OCI-LY3 (cell line): ENCODE results near the gene MED22.
"Not testable (repeated sequence)": the region's sequence is repeated elsewhere in the genome, so short reads cannot be mapped to it uniquely, and the experiment has no call there.

ENCODE experiments used
- H2AFZ ChIP-seq: fragments of 200-600, 300-600 bp; shearing (Covaris generic); 2 replicates; pipeline ENCODE4 v1.6.0; 2014; ENCODE audit warnings: antibody characterized with exemption, low read depth, low read length
- H3K27ac ChIP-seq: fragments of 200-600, 300-600 bp; sonication (generic); 2 replicates; pipeline ENCODE4 v1.5.1; 2014; ENCODE audit warnings: mild to moderate bottlenecking, low read length, moderate library complexity, mixed read lengths
- H3K27me3 ChIP-seq: fragments of 200-600, 300-600 bp; sonication (generic); 2 replicates; pipeline ENCODE4 v1.6.1; 2014; ENCODE audit warnings: low read depth, low read length, mixed read lengths
- H3K36me3 ChIP-seq: fragments of 200-600, 300-600 bp; sonication (generic); replicated peaks from 2 replicates; pipeline ENCODE3; 2014; ENCODE audit warnings: low read depth, low read length, mixed read lengths
- H3K4me1 ChIP-seq: fragments of 300-600, 200-600 bp; sonication (generic); 2 replicates; pipeline ENCODE4 v1.6.1; 2014; ENCODE audit warnings: low read length, mixed read lengths
- H3K4me2 ChIP-seq: fragments of 200-600, 300-600 bp; sonication (generic); 2 replicates; pipeline ENCODE4 v1.6.1; 2014; ENCODE audit warnings: low read length, mixed read lengths
- H3K4me3 ChIP-seq: fragments of 300-600, 200-600 bp; sonication (generic); 2 replicates; pipeline ENCODE4 v1.5.1; 2014; ENCODE audit warnings: antibody characterized with exemption, mild to moderate bottlenecking, low read length, moderate library complexity
- H3K79me2 ChIP-seq: fragments of 300-600, 200-600 bp; shearing (Covaris generic); 2 replicates; pipeline ENCODE4 v1.6.1; 2014; ENCODE audit warnings: mild to moderate bottlenecking, low read length, mixed read lengths
- H3K9ac ChIP-seq: fragments of 300-600, 200-600 bp; shearing (Covaris generic); 2 replicates; pipeline ENCODE4 v1.6.0; 2014; ENCODE audit warnings: mild to moderate bottlenecking, low read length, moderate library complexity
- H3K9me3 ChIP-seq: fragments of 200-600, 300-600 bp; shearing (Covaris generic); 2 replicates; pipeline ENCODE4 v1.6.1; 2014; ENCODE audit warnings: low read length, mixed read lengths; ENCODE audit not compliant: insufficient read depth
- H4K20me1 ChIP-seq: fragments of 200-600, 300-600 bp; sonication (generic); 2 replicates; pipeline ENCODE4 v1.6.1; 2016; ENCODE audit warnings: low read length, mixed read lengths; ENCODE audit not compliant: insufficient read depth
- CTCF ChIP-seq: fragments of 200-600, 300-600 bp; sonication (generic); IDR thresholded peaks from 2 replicates; pipeline ENCODE4 v1.5.1; 2014; ENCODE audit warnings: antibody characterized with exemption, low read length, low read depth
- EZH2phosphoT487 ChIP-seq: fragments of 200-600 bp; shearing (Covaris generic); IDR thresholded peaks from 2 replicates; pipeline ENCODE4 v1.6.1; 2018; ENCODE audit warnings: antibody characterized with exemption, mixed run types, low read depth

Gene MED22

GRCh38 chr9:133329306-133330156 is 18.4 kb downstream of the MED22 start:
- H4K20me1 ChIP-seq, H3K27me3 ChIP-seq, H3K9ac ChIP-seq, H3K4me1 ChIP-seq, H3K27ac ChIP-seq, H3K9me3 ChIP-seq, H3K4me3 ChIP-seq, H2AFZ ChIP-seq, H3K4me2 ChIP-seq: not testable (repeated sequence)
- Histone ChIP-seq H3K79me2 (peaks cover 15% of the 10 kb centered on the region), H3K36me3 (peaks cover 47% of the 10 kb centered on the region)
- peak; percentile 42 for TF ChIP-seq CTCF

GRCh38 chr9:133327834-133328484 is 20.0 kb downstream of the MED22 start:
- no peaks in the 10 kb centered on the region for H3K9me3 ChIP-seq
- TF ChIP-seq EZH2phosphoT487 (no peak), CTCF (no peak)
- H3K9ac ChIP-seq: no peak overlapping the region
- H3K79me2 ChIP-seq: peaks cover 2% of the 10 kb centered on the region; the same call in 1 of the 2 replicates
- H3K27me3 ChIP-seq: no peaks in the 10 kb centered on the region
- H3K4me2 ChIP-seq: no peak overlapping the region
- peaks cover 6% of the 10 kb centered on the region; the same call in 1 of the 2 replicates for H4K20me1 ChIP-seq
- H3K4me1 ChIP-seq: no peaks in the 10 kb centered on the region
- no peak overlapping the region for H2AFZ ChIP-seq
- no peak overlapping the region for H3K27ac ChIP-seq
- no peak overlapping the region for H3K4me3 ChIP-seq
- peaks cover 33% of the 10 kb centered on the region for H3K36me3 ChIP-seq

- H3K27me3 ChIP-seq, H3K27ac ChIP-seq, H3K4me1 ChIP-seq, H3K9ac ChIP-seq, H3K4me2 ChIP-seq, H3K4me3 ChIP-seq, H4K20me1 ChIP-seq, H3K79me2 ChIP-seq, H2AFZ ChIP-seq, H3K9me3 ChIP-seq: not testable (repeated sequence)
- peaks cover 23% of the 10 kb centered on the region for H3K36me3 ChIP-seq
Observed at GRCh38 chr9:133327021-133327420, 20.9 kb downstream of the MED22 start.

GRCh38 chr9:133323991-133324703 is 23.8 kb downstream of the MED22 start:
- no peak overlapping the region for H3K27ac ChIP-seq
- no peaks in the 10 kb centered on the region for H3K4me1 ChIP-seq
- no peaks in the 10 kb centered on the region for H4K20me1 ChIP-seq
- no peaks in the 10 kb centered on the region for H3K79me2 ChIP-seq
- H3K36me3 ChIP-seq: peaks cover 6% of the 10 kb centered on the region
- H3K4me3 ChIP-seq: no peak overlapping the region
- no peak for TF ChIP-seq EZH2phosphoT487
- no peak for TF ChIP-seq CTCF
- no peak overlapping the region for H3K4me2 ChIP-seq
- H3K27me3 ChIP-seq: no peaks in the 10 kb centered on the region
- H2AFZ ChIP-seq: no peak overlapping the region
- H3K9me3 ChIP-seq: no peaks in the 10 kb centered on the region
- no peak overlapping the region for H3K9ac ChIP-seq
